Osteocyte (in vitro differentiated cells): ENCODE measurements around the gene PDE4B. TPM values are rescaled to one million over a fixed set of nuclear protein-coding genes. Genes with fewer than 3 reads are reported as not detected.

ENCODE experiments used
- DNase-seq: peaks from one replicate; pipeline ENCODE4 v3.0.0; 2021; ENCODE audit warnings: mixed read lengths; ENCODE audit not compliant: unreplicated experiment; ENCODE audit errors: extremely low spot score
- H3K27ac Mint-ChIP-seq: one replicate; pipeline ENCODE4 v1.8.0; 2021; ENCODE audit warnings: mild to moderate bottlenecking, mixed read lengths; ENCODE audit not compliant: unreplicated experiment
- H3K27me3 Mint-ChIP-seq: one replicate; pipeline ENCODE4 v1.8.0; 2021; ENCODE audit warnings: mixed read lengths; ENCODE audit not compliant: unreplicated experiment
- H3K36me3 Mint-ChIP-seq: one replicate; pipeline ENCODE4 v1.8.0; 2021; ENCODE audit warnings: mixed read lengths; ENCODE audit not compliant: unreplicated experiment
- H3K4me1 Mint-ChIP-seq: one replicate; pipeline ENCODE4 v1.8.0; 2021; ENCODE audit warnings: mixed read lengths; ENCODE audit not compliant: unreplicated experiment
- H3K4me3 Mint-ChIP-seq: one replicate; pipeline ENCODE4 v1.8.0; 2021; ENCODE audit warnings: mild to moderate bottlenecking, moderate library complexity, mixed read lengths; ENCODE audit not compliant: unreplicated experiment
- H3K9me3 Mint-ChIP-seq: one replicate; pipeline ENCODE4 v1.8.0; 2021; ENCODE audit warnings: mixed read lengths; ENCODE audit not compliant: unreplicated experiment
- total RNA-seq: library from RNA; stranded (reverse); gene quantifications from 2 replicates; pipeline ENCODE4 v1.2.1, GENCODE V29; 2021
- TF ChIP-seq, protein P1 (sequence below): fragments of 200-600 bp; sonication (generic); IDR thresholded peaks from 2 replicates; pipeline ENCODE4 v1.5.0; 2021; ENCODE audit warnings: antibody characterized with exemption, mild to moderate bottlenecking, moderate library complexity

The PDE4B gene
- total RNA-seq, 1 donor from 2014 or later: 53.1 TPM

DNA sequence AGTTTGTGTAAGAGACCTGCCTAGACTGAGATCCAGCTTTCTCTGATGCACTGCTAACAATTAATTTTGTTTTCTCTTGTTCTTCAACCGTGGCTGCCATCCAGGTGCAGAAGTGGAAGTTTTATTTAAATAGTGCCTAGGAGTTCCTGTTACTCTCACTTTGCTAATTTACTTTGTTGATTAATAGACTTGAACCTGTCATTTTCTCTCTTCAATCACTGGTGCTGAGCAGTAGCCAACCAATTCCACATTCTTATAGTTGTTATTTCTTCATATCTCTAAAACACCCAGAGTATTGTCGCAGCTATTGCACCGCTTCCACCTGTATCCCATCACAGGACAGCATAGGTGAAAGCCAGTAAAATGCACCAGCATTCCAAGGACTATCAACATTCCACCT is 157.2 kb downstream of the PDE4B start:
- peaks cover 4% of the 10 kb centered on the region for H3K27me3 Mint-ChIP-seq
- H3K4me1 Mint-ChIP-seq: peaks cover 5% of the 10 kb centered on the region
- TF ChIP-seq, protein P1, sequence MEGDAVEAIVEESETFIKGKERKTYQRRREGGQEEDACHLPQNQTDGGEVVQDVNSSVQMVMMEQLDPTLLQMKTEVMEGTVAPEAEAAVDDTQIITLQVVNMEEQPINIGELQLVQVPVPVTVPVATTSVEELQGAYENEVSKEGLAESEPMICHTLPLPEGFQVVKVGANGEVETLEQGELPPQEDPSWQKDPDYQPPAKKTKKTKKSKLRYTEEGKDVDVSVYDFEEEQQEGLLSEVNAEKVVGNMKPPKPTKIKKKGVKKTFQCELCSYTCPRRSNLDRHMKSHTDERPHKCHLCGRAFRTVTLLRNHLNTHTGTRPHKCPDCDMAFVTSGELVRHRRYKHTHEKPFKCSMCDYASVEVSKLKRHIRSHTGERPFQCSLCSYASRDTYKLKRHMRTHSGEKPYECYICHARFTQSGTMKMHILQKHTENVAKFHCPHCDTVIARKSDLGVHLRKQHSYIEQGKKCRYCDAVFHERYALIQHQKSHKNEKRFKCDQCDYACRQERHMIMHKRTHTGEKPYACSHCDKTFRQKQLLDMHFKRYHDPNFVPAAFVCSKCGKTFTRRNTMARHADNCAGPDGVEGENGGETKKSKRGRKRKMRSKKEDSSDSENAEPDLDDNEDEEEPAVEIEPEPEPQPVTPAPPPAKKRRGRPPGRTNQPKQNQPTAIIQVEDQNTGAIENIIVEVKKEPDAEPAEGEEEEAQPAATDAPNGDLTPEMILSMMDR: no peak
- H3K36me3 Mint-ChIP-seq: no peaks in the 10 kb centered on the region
- H3K9me3 Mint-ChIP-seq: no peaks in the 10 kb centered on the region
- H3K4me3 Mint-ChIP-seq: no peak overlapping the region
- DNase-seq: no peak
- H3K27ac Mint-ChIP-seq: no peak overlapping the region

DNA sequence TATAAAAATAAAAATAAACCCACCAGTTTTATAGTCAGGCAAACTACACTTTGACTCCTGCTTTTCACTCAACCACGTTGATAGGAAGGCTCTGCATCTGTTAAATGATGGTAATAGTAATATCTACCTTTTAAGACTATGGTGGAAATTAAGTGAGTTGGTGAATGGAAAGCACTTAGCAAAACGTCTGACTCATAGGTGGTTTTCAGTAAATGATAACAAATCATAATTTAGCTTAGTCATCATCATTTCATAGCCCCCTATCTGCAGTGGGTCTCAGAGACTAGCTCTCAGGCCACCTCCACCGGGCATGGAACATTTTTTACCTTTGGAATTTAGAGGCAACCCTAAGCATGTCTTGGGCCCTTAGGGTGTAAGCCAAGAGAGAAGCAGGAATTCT is 160.0 kb downstream of the PDE4B start:
- H3K4me3 Mint-ChIP-seq: no peak overlapping the region
- H3K9me3 Mint-ChIP-seq: no peaks in the 10 kb centered on the region
- peaks cover 16% of the 10 kb centered on the region for H3K4me1 Mint-ChIP-seq
- H3K36me3 Mint-ChIP-seq: no peaks in the 10 kb centered on the region
- H3K27me3 Mint-ChIP-seq: peaks cover 4% of the 10 kb centered on the region
- no peak for DNase-seq
- TF ChIP-seq, protein P1: no peak
- no peak overlapping the region for H3K27ac Mint-ChIP-seq

DNA sequence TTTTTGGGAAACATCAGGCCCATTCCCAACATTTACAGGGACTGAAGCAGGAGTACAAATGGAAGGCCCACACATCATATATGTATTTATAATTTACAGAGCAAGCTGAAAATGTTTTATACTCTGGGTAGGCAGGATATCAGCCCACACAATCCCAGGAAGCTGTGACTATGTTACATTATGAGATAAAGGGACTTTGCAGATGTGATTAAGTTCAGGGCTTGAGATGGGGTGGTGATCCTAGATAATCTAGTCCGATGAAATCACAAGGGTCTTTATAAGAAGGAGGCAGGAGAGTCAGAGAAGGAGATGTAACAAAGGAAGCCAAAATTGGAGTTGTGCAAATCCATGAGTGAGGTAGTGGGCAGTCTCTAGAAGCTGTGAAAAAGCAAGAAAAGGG is 160.5 kb downstream of the PDE4B start:
- TF ChIP-seq, protein P1: no peak
- Mint-ChIP-seq H3K27ac (no peak overlapping the region), H3K4me3 (no peak overlapping the region), H3K27me3 (peaks cover 4% of the 10 kb centered on the region), H3K9me3 (no peaks in the 10 kb centered on the region), H3K36me3 (no peaks in the 10 kb centered on the region), H3K4me1 (peaks cover 16% of the 10 kb centered on the region)
- no peak for DNase-seq

DNA sequence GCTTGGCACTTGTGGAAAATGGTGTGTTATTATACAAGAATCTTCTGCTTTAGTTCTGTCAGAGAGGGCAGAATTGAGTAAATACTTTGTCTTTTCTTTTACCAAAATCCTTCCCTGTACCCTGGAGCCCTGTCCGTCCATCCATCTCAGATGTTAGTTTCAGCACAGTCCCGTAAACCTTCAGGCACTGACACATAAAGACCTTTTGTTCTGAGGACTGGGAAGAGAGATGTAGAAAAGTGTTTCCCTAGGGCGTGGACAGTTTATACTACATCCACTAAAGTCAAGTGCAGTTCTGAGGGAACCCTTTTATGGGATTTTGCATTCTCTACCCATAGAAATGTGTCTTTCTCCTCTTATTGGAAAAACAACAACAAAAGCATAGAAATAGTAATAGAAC is 162.4 kb downstream of the PDE4B start:
- peaks cover 4% of the 10 kb centered on the region for H3K27me3 Mint-ChIP-seq
- no peaks in the 10 kb centered on the region for H3K9me3 Mint-ChIP-seq
- H3K4me1 Mint-ChIP-seq: peaks cover 20% of the 10 kb centered on the region
- H3K4me3 Mint-ChIP-seq: no peak overlapping the region
- no peak overlapping the region for H3K27ac Mint-ChIP-seq
- TF ChIP-seq, protein P1: no peak
- no peaks in the 10 kb centered on the region for H3K36me3 Mint-ChIP-seq
- DNase-seq: no peak

DNA sequence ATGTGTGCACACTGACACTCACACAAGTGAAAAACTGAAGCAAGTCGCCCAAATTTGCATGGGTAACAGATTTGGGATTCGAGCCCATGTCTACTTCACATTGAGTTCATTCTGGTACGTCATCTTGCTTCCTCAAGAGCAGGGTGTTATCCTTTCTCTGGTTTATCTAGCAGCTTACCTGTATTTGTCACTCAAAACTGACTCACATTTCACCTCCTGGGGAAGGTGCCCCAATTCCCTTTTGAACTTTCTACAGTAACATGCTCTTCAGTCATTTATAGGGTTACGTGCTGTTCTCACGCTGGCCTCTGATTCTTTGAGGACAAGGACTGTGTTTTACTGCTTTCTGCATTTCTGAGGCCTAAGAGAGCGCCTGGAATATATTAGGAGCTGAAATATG is 162.8 kb downstream of the PDE4B start:
- peaks cover 21% of the 10 kb centered on the region for H3K4me1 Mint-ChIP-seq
- H3K9me3 Mint-ChIP-seq: no peaks in the 10 kb centered on the region
- H3K27me3 Mint-ChIP-seq: peaks cover 4% of the 10 kb centered on the region
- TF ChIP-seq, protein P1: no peak
- H3K27ac Mint-ChIP-seq: no peak overlapping the region
- H3K4me3 Mint-ChIP-seq: no peak overlapping the region
- no peak for DNase-seq
- no peaks in the 10 kb centered on the region for H3K36me3 Mint-ChIP-seq
